ENCODE data around the gene PERP.

PERP gene

DNA sequence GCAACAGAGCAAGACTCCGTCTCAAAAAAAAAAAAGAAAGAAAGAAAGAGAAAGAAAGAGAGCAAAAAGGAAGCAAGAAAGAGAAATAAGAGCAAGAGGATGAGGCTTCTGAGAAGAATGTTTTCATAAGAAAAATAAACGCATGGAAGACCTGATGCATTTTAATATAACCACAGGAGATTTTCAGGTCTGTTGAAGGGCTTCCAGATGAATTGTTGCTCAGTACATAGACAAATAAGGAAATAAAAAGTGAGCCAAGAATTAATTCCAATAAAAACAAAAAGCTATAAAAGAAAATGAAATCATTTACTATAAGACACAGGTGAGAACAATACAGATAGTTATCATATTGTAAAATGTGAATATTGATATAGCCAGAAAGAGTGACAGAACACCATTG is 43.5 kb downstream of the PERP start:
- no peaks in the 10 kb centered on the region for H3K9me3 ChIP-seq (ENCODE audit: control extremely low read depth in 1 of 5, control insufficient read depth in 4 of 5, insufficient read depth in 2 of 5, low read depth in 1 of 5, low read length in 4 of 5)
- POLR2A ChIA-PET, result no interaction called here
- no peaks in the 10 kb centered on the region for H3K36me3 ChIP-seq (ENCODE audit: control insufficient read depth in 4 of 4, insufficient read depth in 4 of 4, low read length in 3 of 4)
- H3K4me3 ChIP-seq (ENCODE audit: control insufficient read depth in 1 of 7, extremely low read depth in 1 of 7, insufficient read depth in 4 of 7, low read depth in 2 of 7, low read length in 6 of 7), result no peak overlapping the region
- DNase-seq, result no peak
- no peak overlapping the region for H3K27ac ChIP-seq (ENCODE audit: insufficient read depth in 1 of 2, low read depth in 1 of 2, low read length in 2 of 2, poor library complexity in 1 of 2, severe bottlenecking in 2 of 2)
- H3K27me3 ChIP-seq (replicated peaks in 2 of 5; ENCODE audit: control insufficient read depth in 4 of 5, insufficient read depth in 5 of 5, low read length in 4 of 5), result no peaks in the 10 kb centered on the region
- CTCF ChIA-PET, result no interaction called here
- 96% methylated on average over 2 of the region's 2 CpGs for WGBS (ENCODE audit: insufficient coverage)
- H3K4me1 ChIP-seq (ENCODE audit: control extremely low read depth in 1 of 4, control insufficient read depth in 4 of 4, insufficient read depth in 4 of 4, low read length in 3 of 4), result no peaks in the 10 kb centered on the region

DNA sequence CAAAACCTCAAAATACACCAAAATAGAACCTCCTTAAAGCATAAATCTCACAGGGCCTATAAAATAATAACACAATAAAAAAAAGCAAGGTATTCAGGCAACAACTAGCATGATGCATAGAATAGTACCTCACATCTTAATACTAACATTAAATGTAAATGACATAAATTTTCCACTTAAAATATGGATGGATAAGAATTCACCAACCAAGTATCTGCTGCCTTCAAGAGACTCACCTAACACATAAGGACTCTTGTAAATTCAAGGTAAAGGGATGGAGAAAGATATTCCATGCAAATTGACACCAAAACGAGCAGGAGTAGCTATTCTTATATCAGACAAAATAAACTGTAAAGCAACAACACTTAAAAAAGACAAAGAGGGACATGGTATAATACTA is 52.2 kb downstream of the PERP start:
- Histone ChIP-seq H3K4me1 (ENCODE audit: control extremely low read depth in 1 of 4, control insufficient read depth in 4 of 4, insufficient read depth in 4 of 4, low read length in 3 of 4) (no peaks in the 10 kb centered on the region), H3K9me3 (ENCODE audit: control extremely low read depth in 1 of 5, control insufficient read depth in 4 of 5, insufficient read depth in 2 of 5, low read depth in 1 of 5, low read length in 4 of 5) (peaks cover 0 to 16% (median 3%) of the 10 kb centered on the region in 5 experiments), H3K27me3 (replicated peaks in 2 of 5; ENCODE audit: control insufficient read depth in 4 of 5, insufficient read depth in 5 of 5, low read length in 4 of 5) (no peaks in the 10 kb centered on the region), H3K27ac (ENCODE audit: insufficient read depth in 1 of 2, low read depth in 1 of 2, low read length in 2 of 2, poor library complexity in 1 of 2, severe bottlenecking in 2 of 2) (no peak overlapping the region), H3K36me3 (ENCODE audit: control insufficient read depth in 4 of 4, insufficient read depth in 4 of 4, low read length in 3 of 4) (no peaks in the 10 kb centered on the region), H3K4me3 (ENCODE audit: control insufficient read depth in 1 of 7, extremely low read depth in 1 of 7, insufficient read depth in 4 of 7, low read depth in 2 of 7, low read length in 6 of 7) (no peak overlapping the region)
- DNase-seq, result no peak
- CTCF ChIA-PET, result no interaction called here
- WGBS (ENCODE audit: insufficient coverage), result no CpG with 5 or more reads among the region's 1 CpG
- POLR2A ChIA-PET, result no interaction called here

DNA sequence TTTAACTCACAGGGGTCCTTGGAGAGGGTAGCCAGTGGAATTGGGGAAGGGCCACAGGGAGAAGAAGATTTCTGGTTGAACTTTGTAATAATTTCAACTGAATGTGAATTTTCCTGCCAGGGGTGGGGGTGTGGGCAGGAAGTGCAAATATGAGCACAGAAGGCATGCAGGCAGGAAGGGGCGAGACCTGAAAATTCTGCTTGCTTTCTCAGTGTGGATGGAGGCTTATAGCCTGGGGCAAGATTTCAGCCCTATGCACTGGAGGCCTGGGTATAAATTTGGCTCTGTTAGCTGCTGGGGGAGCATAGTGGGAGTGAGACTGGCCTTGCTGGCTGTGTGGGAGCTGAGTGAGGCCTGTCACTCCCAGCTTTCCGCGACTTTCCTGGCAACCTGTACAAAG is 54.4 kb downstream of the PERP start:
- H3K27me3 ChIP-seq (replicated peaks in 2 of 5; ENCODE audit: control insufficient read depth in 4 of 5, insufficient read depth in 5 of 5, low read length in 4 of 5), result no peaks in the 10 kb centered on the region
- H3K4me3 ChIP-seq (ENCODE audit: control insufficient read depth in 1 of 7, extremely low read depth in 1 of 7, insufficient read depth in 4 of 7, low read depth in 2 of 7, low read length in 6 of 7), result no peak overlapping the region
- POLR2A ChIA-PET, result no interaction called here
- H3K4me1 ChIP-seq (ENCODE audit: control extremely low read depth in 1 of 4, control insufficient read depth in 4 of 4, insufficient read depth in 4 of 4, low read length in 3 of 4), result no peaks in the 10 kb centered on the region
- peaks cover 0 to 16% (median 3%) of the 10 kb centered on the region in 5 experiments for H3K9me3 ChIP-seq (ENCODE audit: control extremely low read depth in 1 of 5, control insufficient read depth in 4 of 5, insufficient read depth in 2 of 5, low read depth in 1 of 5, low read length in 4 of 5)
- CTCF ChIA-PET, result interaction anchor here (1.1 kb wide), 1 partner anchor 456 kb away, joined by 3 read pairs; no protein-coding TSS in a partner anchor
- no peak overlapping the region for H3K27ac ChIP-seq (ENCODE audit: insufficient read depth in 1 of 2, low read depth in 1 of 2, low read length in 2 of 2, poor library complexity in 1 of 2, severe bottlenecking in 2 of 2)
- no peaks in the 10 kb centered on the region for H3K36me3 ChIP-seq (ENCODE audit: control insufficient read depth in 4 of 4, insufficient read depth in 4 of 4, low read length in 3 of 4)
- no peak for DNase-seq
- WGBS (ENCODE audit: insufficient coverage), result 60% methylated on average over 1 of the region's 3 CpGs

DNA sequence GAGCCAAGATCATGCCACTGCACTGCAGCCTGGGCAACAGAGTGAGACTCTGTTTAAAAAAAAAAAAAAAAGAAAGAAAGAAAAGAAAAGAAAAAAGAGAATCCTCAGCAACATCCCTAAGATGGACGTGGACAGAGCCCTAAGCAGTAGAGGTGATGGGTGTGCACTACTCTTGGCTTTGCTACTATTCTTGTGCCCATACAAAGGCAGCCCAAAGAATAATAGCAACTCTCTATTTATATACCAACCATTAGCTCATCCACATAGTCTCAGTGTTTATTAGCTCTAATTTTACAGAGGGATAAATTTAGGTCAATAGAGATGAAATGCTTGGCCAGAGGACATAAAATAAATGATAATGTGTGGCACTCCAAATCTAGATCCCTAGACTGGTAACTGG is 62.2 kb downstream of the PERP start:
- peaks cover 0 to 16% (median 0%) of the 10 kb centered on the region in 5 experiments for H3K9me3 ChIP-seq (ENCODE audit: control extremely low read depth in 1 of 5, control insufficient read depth in 4 of 5, insufficient read depth in 2 of 5, low read depth in 1 of 5, low read length in 4 of 5)
- ChIA-PET POLR2A (interaction anchor here (0.7 kb wide), 1 partner anchor 623 kb away, joined by 4 read pairs; no protein-coding TSS in a partner anchor), CTCF (no interaction called here)
- no peak for DNase-seq
- no peaks in the 10 kb centered on the region for H3K36me3 ChIP-seq (ENCODE audit: control insufficient read depth in 4 of 4, insufficient read depth in 4 of 4, low read length in 3 of 4)
- no CpG with 5 or more reads among the region's 1 CpG for WGBS (ENCODE audit: insufficient coverage)
- H3K4me1 ChIP-seq (ENCODE audit: control extremely low read depth in 1 of 4, control insufficient read depth in 4 of 4, insufficient read depth in 4 of 4, low read length in 3 of 4), result no peaks in the 10 kb centered on the region
- H3K27ac ChIP-seq (ENCODE audit: insufficient read depth in 1 of 2, low read depth in 1 of 2, low read length in 2 of 2, poor library complexity in 1 of 2, severe bottlenecking in 2 of 2), result no peak overlapping the region
- no peak overlapping the region for H3K4me3 ChIP-seq (ENCODE audit: control insufficient read depth in 1 of 7, extremely low read depth in 1 of 7, insufficient read depth in 4 of 7, low read depth in 2 of 7, low read length in 6 of 7)
- no peaks in the 10 kb centered on the region for H3K27me3 ChIP-seq (replicated peaks in 2 of 5; ENCODE audit: control insufficient read depth in 4 of 5, insufficient read depth in 5 of 5, low read length in 4 of 5)

DNA sequence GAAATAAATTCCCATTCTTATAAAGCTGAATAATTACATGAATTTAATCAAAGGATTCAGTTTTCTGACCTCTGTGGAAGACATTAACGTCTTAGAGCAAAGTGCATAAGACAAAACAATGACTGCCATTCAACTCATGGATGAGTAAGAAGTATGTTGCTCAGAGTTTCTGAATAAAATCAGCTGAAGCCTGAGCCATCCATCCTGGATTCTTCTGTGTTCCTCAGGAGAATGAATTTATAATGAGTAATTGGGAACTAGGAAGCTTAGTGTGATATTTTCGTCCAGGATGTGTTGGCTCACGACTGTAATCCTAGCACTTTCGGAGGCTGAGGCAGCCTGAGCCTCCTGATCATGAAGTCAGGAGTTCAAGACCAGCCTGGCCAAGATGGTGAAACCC is 62.8 kb downstream of the PERP start:
- ChIA-PET CTCF (no interaction called here), POLR2A (interaction anchor here (0.7 kb wide), 1 partner anchor 623 kb away, joined by 4 read pairs; no protein-coding TSS in a partner anchor)

More for the DNA sequence above, 62.8 kb downstream of the PERP start:
- WGBS (ENCODE audit: insufficient coverage), result 96% methylated on average over 4 of the region's 4 CpGs
- no peaks in the 10 kb centered on the region for H3K4me1 ChIP-seq (ENCODE audit: control extremely low read depth in 1 of 4, control insufficient read depth in 4 of 4, insufficient read depth in 4 of 4, low read length in 3 of 4)
- H3K27ac ChIP-seq (ENCODE audit: insufficient read depth in 1 of 2, low read depth in 1 of 2, low read length in 2 of 2, poor library complexity in 1 of 2, severe bottlenecking in 2 of 2), result no peak overlapping the region
- no peak overlapping the region for H3K4me3 ChIP-seq (ENCODE audit: control insufficient read depth in 1 of 7, extremely low read depth in 1 of 7, insufficient read depth in 4 of 7, low read depth in 2 of 7, low read length in 6 of 7)
- no peak for DNase-seq
- H3K27me3 ChIP-seq (replicated peaks in 2 of 5; ENCODE audit: control insufficient read depth in 4 of 5, insufficient read depth in 5 of 5, low read length in 4 of 5), result no peaks in the 10 kb centered on the region
- H3K36me3 ChIP-seq (ENCODE audit: control insufficient read depth in 4 of 4, insufficient read depth in 4 of 4, low read length in 3 of 4), result no peaks in the 10 kb centered on the region
- H3K9me3 ChIP-seq (ENCODE audit: control extremely low read depth in 1 of 5, control insufficient read depth in 4 of 5, insufficient read depth in 2 of 5, low read depth in 1 of 5, low read length in 4 of 5), result peaks cover 0 to 16% (median 0%) of the 10 kb centered on the region in 5 experiments

Data from common myeloid progenitor, CD34-positive (primary cell).